ENCODE results near the gene RFX6.

Gene RFX6

GRCh38 chr6:116894669-116895068 lies 17.6 kb downstream of the RFX6 start:
- DNase-seq, result no peak

- no peak for DNase-seq
Observed at GRCh38 chr6:116895935-116896334, 18.9 kb downstream of the RFX6 start.

- no peak for DNase-seq
Observed at GRCh38 chr6:116902634-116903033, 25.6 kb downstream of the RFX6 start.

- DNase-seq, result no peak
Observed at GRCh38 chr6:116922853-116923548, 46.0 kb downstream of the RFX6 start.

- DNase-seq, result no peak
Observed at GRCh38 chr6:116924245-116924644, 47.2 kb downstream of the RFX6 start.

- no peak for DNase-seq
Observed at GRCh38 chr6:116925088-116925794, 48.2 kb downstream of the RFX6 start.

GRCh38 chr6:116928677-116929076 lies 51.6 kb downstream of the RFX6 start:
- no peak for DNase-seq

- DNase-seq, result no peak
Observed at GRCh38 chr6:116929825-116930224, 52.8 kb downstream of the RFX6 start.

GRCh38 chr6:116931456-116931855 lies 54.4 kb downstream of the RFX6 start:
- no peak for DNase-seq

GRCh38 chr6:116932496-116932895 lies 55.5 kb downstream of the RFX6 start:
- DNase-seq, result no peak

GRCh38 chr6:116933485-116933884 lies 56.4 kb downstream of the RFX6 start:
- DNase-seq, result no peak

- no peak for DNase-seq
Observed at GRCh38 chr6:116938305-116938704, 61.3 kb downstream of the RFX6 start.

- DNase-seq, result no peak
Observed at GRCh38 chr6:116941727-116942126, 64.7 kb downstream of the RFX6 start.

- peak in 1 of 2 experiments; percentile 12 for DNase-seq
Observed at GRCh38 chr6:116945809-116946208, 68.8 kb downstream of the RFX6 start.

GRCh38 chr6:116948533-116949304 lies 71.7 kb downstream of the RFX6 start:
- DNase-seq, result no peak

- DNase-seq, result no peak
Observed at GRCh38 chr6:116949964-116950363, 72.9 kb downstream of the RFX6 start.

- DNase-seq, result no peak
Observed at GRCh38 chr6:116954335-116954734, 77.3 kb downstream of the RFX6 start.

- DNase-seq, result no peak
Observed at GRCh38 chr6:116954938-116955337, 77.9 kb downstream of the RFX6 start.

GRCh38 chr6:116955773-116956172 lies 78.7 kb downstream of the RFX6 start:
- DNase-seq, result no peak

GRCh38 chr6:116963972-116964371 lies 86.9 kb downstream of the RFX6 start:
- no peak for DNase-seq

- no peak for DNase-seq
Observed at GRCh38 chr6:116966675-116967576, 89.9 kb downstream of the RFX6 start.

- peak; percentile 49 to 75 for DNase-seq
Observed at GRCh38 chr6:116969211-116969863, 92.3 kb downstream of the RFX6 start.

Data from AML-193 (cell line).